ENCODE results near the gene MYH15.

The MYH15 gene

GRCh38 chr3:108510496-108510895 lies at the start of gene MYH15:
MYH15 (minus strand) TSS chr3:108510596; CDS start chr3:108510530, 66 bp downstream.
- TF ChIP-seq FOXK2 (IDR thresholded peaks at IDR 0.05) (no peak), FOXM1 (IDR thresholded peaks at IDR 0.05; ENCODE audit: borderline replicate concordance) (no peak), ZNF384 (IDR thresholded peaks at IDR 0.05) (no peak)
- ChIA-PET POLR2A (no interaction called here), CTCF (no interaction called here)
- DNase-seq (ENCODE audit: extremely low spot score): no peak

- POLR2A ChIA-PET: no interaction called here
- CTCF ChIA-PET: no interaction called here
- no peak for TF ChIP-seq CTBP1 (IDR thresholded peaks at IDR 0.05; ENCODE audit: borderline replicate concordance)
- no peak for TF ChIP-seq ELF4 (IDR thresholded peaks at IDR 0.05)
- TF ChIP-seq ZNF384 (IDR thresholded peaks at IDR 0.05): no peak
- no peak for TF ChIP-seq PKNOX1 (IDR thresholded peaks at IDR 0.05)
- TF ChIP-seq ARNT (IDR thresholded peaks at IDR 0.05): no peak
- no peak for TF ChIP-seq FOXA1 (IDR thresholded peaks at IDR 0.05)
- no peak for TF ChIP-seq FOXK2 (IDR thresholded peaks at IDR 0.05)
- no peak for TF ChIP-seq SP1 (IDR thresholded peaks at IDR 0.05)
- TF ChIP-seq TARDBP (IDR thresholded peaks at IDR 0.05): no peak
- TF ChIP-seq HDGF (IDR thresholded peaks at IDR 0.05; ENCODE audit: borderline replicate concordance): no peak
- TF ChIP-seq LEF1 (IDR thresholded peaks at IDR 0.05; ENCODE audit: borderline replicate concordance): no peak
- no peak for TF ChIP-seq BHLHE40 (IDR thresholded peaks at IDR 0.05; ENCODE audit: borderline replicate concordance)
- no peak for TF ChIP-seq SUZ12 (IDR thresholded peaks at IDR 0.05)
- TF ChIP-seq FOXM1 (IDR thresholded peaks at IDR 0.05; ENCODE audit: borderline replicate concordance): no peak
- TF ChIP-seq L3MBTL2 (conservative IDR thresholded peaks at IDR 0.05): no peak
- TF ChIP-seq NFRKB (IDR thresholded peaks at IDR 0.05): no peak
- no peak for DNase-seq (ENCODE audit: extremely low spot score)
These were observed 45.7 kb upstream of the MYH15 start for GRCh38 chr3:108555966-108556581.

GRCh38 chr3:108554913-108555571 lies 44.6 kb upstream of the MYH15 start:
- no peak for DNase-seq (ENCODE audit: extremely low spot score)
- POLR2A ChIA-PET: no interaction called here
- TF ChIP-seq HDGF (IDR thresholded peaks at IDR 0.05; ENCODE audit: borderline replicate concordance) (no peak), FOXM1 (IDR thresholded peaks at IDR 0.05; ENCODE audit: borderline replicate concordance) (no peak), ZNF384 (IDR thresholded peaks at IDR 0.05) (no peak), NFRKB (IDR thresholded peaks at IDR 0.05) (no peak), LEF1 (IDR thresholded peaks at IDR 0.05; ENCODE audit: borderline replicate concordance) (no peak), FOXA1 (IDR thresholded peaks at IDR 0.05) (no peak), ARNT (IDR thresholded peaks at IDR 0.05) (no peak), CTBP1 (IDR thresholded peaks at IDR 0.05; ENCODE audit: borderline replicate concordance) (no peak), L3MBTL2 (conservative IDR thresholded peaks at IDR 0.05) (no peak), SUZ12 (IDR thresholded peaks at IDR 0.05) (no peak), BHLHE40 (IDR thresholded peaks at IDR 0.05; ENCODE audit: borderline replicate concordance) (no peak), TARDBP (IDR thresholded peaks at IDR 0.05) (no peak), PKNOX1 (IDR thresholded peaks at IDR 0.05) (no peak), FOXK2 (IDR thresholded peaks at IDR 0.05) (no peak), ELF4 (IDR thresholded peaks at IDR 0.05) (no peak), SP1 (IDR thresholded peaks at IDR 0.05) (no peak)
- CTCF ChIA-PET: no interaction called here

- POLR2A ChIA-PET: no interaction called here
- DNase-seq (ENCODE audit: extremely low spot score): no peak
- TF ChIP-seq LEF1 (IDR thresholded peaks at IDR 0.05; ENCODE audit: borderline replicate concordance) (no peak), FOXK2 (IDR thresholded peaks at IDR 0.05) (no peak), CTBP1 (IDR thresholded peaks at IDR 0.05; ENCODE audit: borderline replicate concordance) (no peak), BHLHE40 (IDR thresholded peaks at IDR 0.05; ENCODE audit: borderline replicate concordance) (no peak), TARDBP (IDR thresholded peaks at IDR 0.05) (no peak), SP1 (IDR thresholded peaks at IDR 0.05) (no peak), PKNOX1 (IDR thresholded peaks at IDR 0.05) (no peak), HDGF (IDR thresholded peaks at IDR 0.05; ENCODE audit: borderline replicate concordance) (no peak), ZNF384 (IDR thresholded peaks at IDR 0.05) (no peak), FOXM1 (IDR thresholded peaks at IDR 0.05; ENCODE audit: borderline replicate concordance) (no peak), SUZ12 (IDR thresholded peaks at IDR 0.05) (no peak), ELF4 (IDR thresholded peaks at IDR 0.05) (no peak), NFRKB (IDR thresholded peaks at IDR 0.05) (no peak), FOXA1 (IDR thresholded peaks at IDR 0.05) (no peak), L3MBTL2 (conservative IDR thresholded peaks at IDR 0.05) (no peak)
- CTCF ChIA-PET: no interaction called here
These were observed 43.8 kb upstream of the MYH15 start for GRCh38 chr3:108554229-108554628.

DNA sequence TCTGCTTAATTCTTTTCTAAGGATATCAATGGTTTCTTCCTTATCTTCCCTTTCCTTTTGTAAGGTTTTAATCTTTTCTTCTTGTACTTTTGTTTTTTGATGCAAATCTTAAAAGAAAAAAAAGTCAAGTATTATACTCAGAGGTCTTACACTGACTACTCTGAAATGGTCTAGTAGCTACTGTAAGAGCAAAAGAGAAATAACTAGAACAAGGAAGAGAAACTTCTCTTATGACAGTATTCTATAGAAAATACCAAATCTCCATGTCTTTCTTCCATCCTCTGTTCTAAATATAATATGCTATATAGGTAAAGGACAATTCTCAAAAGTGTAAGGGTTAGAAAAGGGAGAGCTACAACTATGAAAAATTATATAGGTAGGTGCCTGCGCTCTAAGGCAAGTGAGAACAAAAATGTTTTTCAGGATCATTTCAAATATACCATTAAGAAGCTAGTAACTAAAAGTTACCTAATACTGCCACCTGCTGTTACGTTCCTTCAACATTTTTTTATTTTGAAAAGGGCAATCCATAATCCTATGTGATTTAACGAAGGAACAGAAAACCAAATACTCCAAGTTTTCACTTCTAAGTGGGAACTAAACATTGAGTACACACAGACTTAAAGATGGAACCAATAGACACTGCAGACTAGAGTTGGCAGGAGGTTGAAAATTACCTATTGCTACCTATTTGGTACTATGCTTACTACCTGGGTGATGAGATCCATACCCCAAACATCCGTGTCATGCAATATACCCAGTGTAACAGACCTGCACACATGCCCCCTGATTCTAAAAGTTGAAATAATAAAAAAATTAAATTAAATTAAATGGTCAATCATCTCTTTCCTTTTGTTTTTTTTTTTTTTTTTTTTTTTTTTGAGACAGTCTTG lies 42.1 kb upstream of the MYH15 start:
- ChIA-PET CTCF (interaction anchor here (0.7 to 1.5 kb wide), 4 partner anchors 9 to 1021 kb away, joined by 3 to 9 read pairs (median 6); no protein-coding TSS in a partner anchor), POLR2A (no interaction called here)
- no peak for DNase-seq (ENCODE audit: extremely low spot score)
- TF ChIP-seq ZNF384 (IDR thresholded peaks at IDR 0.05) (no peak), FOXM1 (IDR thresholded peaks at IDR 0.05; ENCODE audit: borderline replicate concordance) (no peak), SP1 (IDR thresholded peaks at IDR 0.05) (no peak), HDGF (IDR thresholded peaks at IDR 0.05; ENCODE audit: borderline replicate concordance) (no peak), FOXA1 (IDR thresholded peaks at IDR 0.05) (no peak), TARDBP (IDR thresholded peaks at IDR 0.05) (no peak), ELF4 (IDR thresholded peaks at IDR 0.05) (no peak), NFRKB (IDR thresholded peaks at IDR 0.05) (no peak), L3MBTL2 (conservative IDR thresholded peaks at IDR 0.05) (no peak), FOXK2 (IDR thresholded peaks at IDR 0.05) (no peak), CTBP1 (IDR thresholded peaks at IDR 0.05; ENCODE audit: borderline replicate concordance) (no peak), ARNT (IDR thresholded peaks at IDR 0.05) (no peak), BHLHE40 (IDR thresholded peaks at IDR 0.05; ENCODE audit: borderline replicate concordance) (no peak), SUZ12 (IDR thresholded peaks at IDR 0.05) (no peak), PKNOX1 (IDR thresholded peaks at IDR 0.05) (no peak)
